Middle frontal gyrus (tissue), 1 donor: Measurements from ENCODE around the gene SPECC1L.

Experiments used
- DNase-seq: peaks from one replicate; pipeline ENCODE4 v3.0.0-alpha.2; 2015; ENCODE audit warnings: low spot score; ENCODE audit errors: extremely low spot score

The SPECC1L gene

GRCh38 chr22:24414984-24415945, 144.6 kb downstream of the SPECC1L start:
- DNase-seq: no peak

GRCh38 chr22:24416095-24416494, 145.5 kb downstream of the SPECC1L start:
- DNase-seq: no peak

DNA sequence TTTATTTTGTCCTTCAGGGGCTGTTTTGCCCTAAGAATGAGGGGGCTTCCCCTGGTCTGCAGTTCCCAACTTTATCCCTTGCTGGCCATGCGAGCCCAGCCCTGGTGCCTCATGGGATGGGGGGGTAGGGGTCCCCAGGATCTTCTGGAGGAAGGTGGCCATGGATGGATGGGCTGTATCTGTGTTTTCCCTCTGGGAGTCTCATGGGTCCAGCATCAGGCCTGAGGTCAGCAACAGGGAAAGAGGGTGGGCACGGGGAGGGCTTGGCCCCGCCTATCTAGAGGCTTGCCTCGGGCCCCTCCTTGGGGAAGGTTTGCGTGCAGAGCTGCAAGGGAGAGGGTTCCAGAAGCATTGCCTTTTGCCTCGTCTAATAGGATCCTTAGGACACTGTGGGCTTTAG, 146.0 kb downstream of the SPECC1L start:
- no peak for DNase-seq

DNA sequence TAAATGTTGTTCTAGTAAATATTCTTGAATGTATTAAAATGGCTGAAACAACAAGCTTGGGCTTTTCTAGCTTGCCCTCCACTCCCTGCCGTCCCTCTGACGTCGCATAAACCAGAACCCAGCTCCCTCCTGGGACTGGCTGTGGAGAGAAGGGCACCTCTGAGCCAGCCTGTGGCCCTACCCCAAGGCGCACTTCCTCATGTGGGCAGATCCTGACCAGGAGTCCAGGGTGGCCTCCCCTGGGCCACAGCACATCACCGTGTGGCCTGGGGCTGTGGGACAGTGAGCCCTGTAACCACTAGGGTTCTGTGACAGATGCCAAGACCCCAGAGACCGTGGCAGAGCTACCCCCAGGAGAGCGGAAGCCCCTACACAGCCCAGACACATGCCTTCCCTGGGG, 146.6 kb downstream of the SPECC1L start:
- DNase-seq: no peak

- DNase-seq: no peak
These were observed 147.4 kb downstream of the SPECC1L start for GRCh38 chr22:24417901-24418641.

GRCh38 chr22:24418786-24419474, 148.3 kb downstream of the SPECC1L start:
- DNase-seq: no peak

GRCh38 chr22:24419475-24419850, 148.8 kb downstream of the SPECC1L start:
- no peak for DNase-seq

GRCh38 chr22:24420072-24420976, 149.7 kb downstream of the SPECC1L start:
- DNase-seq: no peak

DNA sequence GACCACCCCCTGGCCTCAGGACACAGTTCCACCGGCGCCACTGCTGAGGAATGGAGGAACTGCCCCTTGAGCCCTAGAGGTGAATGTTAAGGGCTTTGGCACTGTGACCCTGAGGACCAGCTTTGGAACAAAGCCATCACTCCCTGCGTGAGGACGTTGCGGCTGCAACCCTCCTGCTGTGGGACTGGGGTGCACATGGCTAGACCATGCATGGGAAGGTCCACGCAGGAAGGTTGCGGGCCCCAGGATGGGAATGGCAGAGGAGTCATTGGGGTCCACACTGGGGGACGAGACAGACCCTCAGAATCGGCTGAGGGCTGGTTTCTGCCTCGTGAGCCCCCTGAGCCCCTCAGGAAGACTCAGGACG, 150.3 kb downstream of the SPECC1L start:
- no peak for DNase-seq

GRCh38 chr22:24421428-24421931, 150.8 kb downstream of the SPECC1L start:
- DNase-seq: no peak

DNA sequence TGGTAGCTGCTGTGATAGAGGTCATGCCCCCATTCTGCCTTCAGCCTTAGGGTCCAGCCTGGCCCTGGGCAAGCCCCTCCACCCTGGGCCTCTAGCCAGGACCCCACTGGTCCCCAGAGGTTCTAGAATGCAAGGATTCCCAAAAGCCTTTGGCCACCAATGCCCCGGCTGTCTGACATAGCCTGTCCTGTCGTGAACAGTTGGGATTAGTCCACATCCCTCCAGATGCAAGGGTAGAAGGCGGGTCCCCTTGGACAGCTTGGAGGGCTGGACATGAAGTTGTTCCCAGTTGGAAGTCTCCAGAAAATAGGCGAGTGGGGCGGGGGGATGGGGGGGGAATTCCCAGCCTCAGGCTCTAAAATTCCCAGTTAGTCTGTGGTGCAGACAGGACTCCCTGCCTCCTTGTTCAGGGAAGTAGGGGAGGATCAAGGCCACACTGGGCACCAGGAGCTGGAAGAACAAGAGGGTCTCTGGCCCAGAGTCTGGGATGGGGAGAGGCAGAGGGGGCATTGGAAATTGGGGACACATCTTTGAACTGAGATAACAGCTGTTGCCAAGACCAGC, 151.6 kb downstream of the SPECC1L start:
- DNase-seq: no peak

- DNase-seq: no peak
These were observed 152.9 kb downstream of the SPECC1L start for GRCh38 chr22:24423519-24424000.

DNA sequence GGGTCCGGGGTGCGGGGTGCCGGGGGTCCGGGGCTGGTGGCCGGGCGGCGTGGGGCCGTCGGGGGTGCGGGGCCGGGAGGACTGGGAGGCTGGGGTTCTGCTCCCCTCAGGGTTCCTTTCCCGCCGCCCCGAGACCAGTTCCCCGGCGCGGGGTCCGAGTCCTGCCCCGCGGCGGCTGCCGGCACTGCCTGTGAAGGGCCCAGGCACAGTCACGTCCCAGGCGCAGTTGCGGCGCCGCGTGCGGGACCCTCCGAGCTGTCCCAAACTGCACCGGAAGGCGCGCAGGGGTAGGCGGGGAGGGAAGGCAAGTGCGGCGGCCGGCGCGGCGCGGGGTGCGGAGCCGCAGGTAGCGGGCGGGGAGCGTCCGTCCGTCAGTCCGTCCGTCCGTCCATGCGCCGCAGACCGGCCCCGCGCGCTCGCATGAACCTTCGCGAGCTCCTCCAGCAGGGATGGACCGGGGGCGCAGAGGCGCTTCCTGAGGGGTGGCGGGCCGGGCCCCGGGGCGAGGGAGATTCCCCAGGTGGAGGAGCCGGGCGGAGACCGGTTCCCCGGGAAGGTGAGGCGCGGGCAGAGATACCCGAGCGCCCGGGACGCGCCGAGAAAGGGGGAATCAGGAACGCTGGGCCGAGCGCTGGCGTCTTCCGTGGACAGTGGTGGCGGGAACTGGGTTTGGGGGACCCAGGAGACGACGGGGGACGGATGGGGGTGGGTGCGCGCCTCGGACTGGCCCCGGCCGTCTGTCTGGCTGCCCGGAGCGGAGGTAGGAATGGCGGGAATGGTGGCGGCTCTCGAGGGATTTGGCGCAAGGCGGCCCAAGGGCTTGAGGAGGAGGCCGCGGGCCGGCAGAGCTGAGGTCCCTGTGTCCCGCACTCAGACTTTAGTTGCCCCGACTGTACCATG, 153.6 kb downstream of the SPECC1L start:
- DNase-seq: no peak

GRCh38 chr22:24424901-24425775, 154.5 kb downstream of the SPECC1L start:
- no peak for DNase-seq

DNA sequence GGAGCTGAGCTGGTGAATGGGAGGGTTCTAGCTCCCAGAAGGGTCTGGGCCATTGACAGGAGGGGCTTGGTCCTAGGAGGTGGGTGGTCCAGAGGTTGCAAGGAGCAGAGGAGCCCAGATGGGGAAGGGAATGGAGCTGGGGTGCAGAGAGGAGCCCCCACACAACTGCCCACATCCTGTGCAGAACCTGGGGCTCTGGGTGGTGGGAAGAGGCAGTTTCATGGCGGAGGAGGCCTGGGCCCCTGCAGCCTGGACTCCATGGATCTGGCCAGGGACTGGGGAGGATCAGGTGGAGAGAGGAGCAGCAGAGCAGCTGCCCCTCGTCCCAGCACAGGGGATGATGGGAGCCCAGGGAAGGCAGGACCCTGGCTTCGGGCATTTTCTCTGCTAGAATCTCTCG, 155.8 kb downstream of the SPECC1L start:
- DNase-seq: no peak

GRCh38 chr22:24426851-24427499, 156.3 kb downstream of the SPECC1L start:
- no peak for DNase-seq

- no peak for DNase-seq
These were observed 157.0 kb downstream of the SPECC1L start, which contains the start of gene ADORA2A for GRCh38 chr22:24427500-24428164. Gene ADORA2A, plus strand, starts transcription at chr22:24427599. Its CDS starts 5,806 bp downstream, at chr22:24433405.
